Midbrain (tissue), 1 donor: ENCODE measurements around the gene GSK3B.
A peak's percentile ranks its signal among the peaks of the same experiment; 100 is the strongest.
"Not testable (repeated sequence)": the region's sequence is repeated elsewhere in the genome, so short reads cannot be mapped to it uniquely, and the experiment has no call there.

Experiments
- DNase-seq: peaks from one replicate; lab custom pipeline; 2025; lab: John Stamatoyannopoulos, UW

GSK3B gene

DNA sequence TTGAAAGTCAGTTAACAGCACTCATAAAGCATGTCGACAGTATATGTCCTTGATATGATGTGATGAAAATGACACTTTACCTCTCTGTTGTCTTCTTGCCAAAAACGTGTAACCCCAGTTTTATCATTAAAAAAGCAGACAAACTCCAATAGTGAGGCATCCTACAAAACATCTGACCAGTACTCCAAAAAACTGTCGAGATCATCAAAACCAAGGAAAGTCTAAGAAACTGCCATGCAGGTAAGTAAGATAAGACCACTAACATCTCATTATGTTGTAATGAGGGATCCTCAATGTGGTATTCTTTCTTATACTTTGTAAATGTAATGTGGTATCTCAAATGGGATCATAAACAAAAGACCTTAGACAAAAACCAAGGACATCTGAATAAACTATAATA is 160.0 kb downstream of the GSK3B start:
- no peak for DNase-seq

GRCh38 chr3:119933207-119933606 is 161.0 kb downstream of the GSK3B start:
- DNase-seq: no peak

- no peak for DNase-seq
Measured at GRCh38 chr3:119930286-119930685, 164.0 kb downstream of the GSK3B start.

DNA sequence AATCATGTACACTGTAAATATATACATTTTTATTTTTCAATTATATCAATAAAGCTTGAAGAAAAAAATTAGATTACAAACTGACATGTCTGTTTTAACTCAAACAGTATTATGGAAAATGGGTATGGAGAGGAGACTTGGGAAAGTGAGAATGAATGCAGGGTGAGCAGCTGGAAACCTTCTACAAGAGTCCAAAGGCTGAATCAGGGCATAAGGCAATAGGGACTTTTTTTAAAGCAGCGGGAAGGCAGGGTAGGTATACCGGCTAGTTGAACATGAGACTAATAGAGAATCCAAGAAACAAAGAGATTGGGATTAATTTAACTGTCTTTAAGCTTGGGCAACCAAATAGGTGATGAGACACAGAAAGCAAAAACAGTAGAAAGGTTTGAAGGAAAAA is 167.1 kb downstream of the GSK3B start:
- no peak for DNase-seq

- DNase-seq: no peak
Measured at GRCh38 chr3:119924111-119925094, 169.8 kb downstream of the GSK3B start.

GRCh38 chr3:119918992-119919933 is 175.0 kb downstream of the GSK3B start:
- DNase-seq: no peak

DNA sequence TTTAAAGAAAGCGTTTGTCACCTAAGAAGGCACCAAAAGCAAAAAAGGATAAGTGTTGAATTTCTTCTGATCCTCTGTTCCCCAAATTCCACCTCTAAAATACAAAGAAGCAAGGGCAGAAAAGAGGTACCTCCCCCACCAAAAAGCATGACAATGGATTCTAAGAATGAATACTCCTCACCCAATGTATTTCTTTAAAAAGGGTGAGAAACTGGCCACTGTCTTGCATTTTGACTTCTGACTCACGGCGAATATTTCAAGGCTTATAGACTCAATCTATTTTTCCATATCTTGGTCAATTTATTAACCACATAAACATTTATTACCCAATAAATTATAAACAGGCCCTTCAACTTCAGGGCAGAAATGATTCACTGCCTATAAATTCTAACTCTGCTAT is 181.2 kb downstream of the GSK3B start:
- no peak for DNase-seq

DNA sequence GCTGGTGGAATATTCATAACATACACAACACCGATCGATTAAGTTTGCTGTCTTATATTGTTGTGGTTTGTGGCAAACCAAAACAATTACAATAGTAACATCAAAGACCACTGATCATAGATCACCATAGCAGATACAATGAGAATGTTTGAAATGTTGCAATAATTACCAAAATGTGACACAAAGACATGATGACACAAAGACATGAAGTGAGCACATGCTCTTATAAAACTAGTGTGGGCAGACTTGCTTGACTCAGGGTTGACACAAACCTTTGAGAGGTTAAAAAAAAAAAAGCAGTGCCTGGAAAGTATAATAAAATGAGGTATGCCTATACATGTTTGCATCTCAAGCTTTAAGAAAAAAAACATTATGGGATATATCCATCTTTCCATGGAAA is 182.0 kb downstream of the GSK3B start:
- DNase-seq: no peak

DNA sequence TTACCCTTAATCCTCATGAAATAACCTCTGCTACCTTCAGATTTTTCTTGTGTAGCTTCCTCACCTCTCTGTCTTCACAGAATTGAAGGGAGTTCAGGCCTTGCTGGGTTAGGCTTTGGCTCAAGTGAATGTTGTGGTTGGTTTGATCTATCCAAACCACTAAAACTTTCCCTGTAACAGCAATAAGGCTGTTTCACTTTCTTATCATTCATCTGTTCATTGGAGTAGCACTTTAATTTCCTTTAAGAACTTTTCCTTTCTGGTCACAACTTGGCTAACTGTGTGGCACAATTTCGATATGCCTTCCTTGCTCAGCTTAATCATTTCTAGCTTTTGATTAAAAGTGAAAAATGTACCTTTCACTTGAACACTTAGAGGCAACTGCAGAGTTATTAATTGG is 182.5 kb downstream of the GSK3B start:
- no peak for DNase-seq

DNA sequence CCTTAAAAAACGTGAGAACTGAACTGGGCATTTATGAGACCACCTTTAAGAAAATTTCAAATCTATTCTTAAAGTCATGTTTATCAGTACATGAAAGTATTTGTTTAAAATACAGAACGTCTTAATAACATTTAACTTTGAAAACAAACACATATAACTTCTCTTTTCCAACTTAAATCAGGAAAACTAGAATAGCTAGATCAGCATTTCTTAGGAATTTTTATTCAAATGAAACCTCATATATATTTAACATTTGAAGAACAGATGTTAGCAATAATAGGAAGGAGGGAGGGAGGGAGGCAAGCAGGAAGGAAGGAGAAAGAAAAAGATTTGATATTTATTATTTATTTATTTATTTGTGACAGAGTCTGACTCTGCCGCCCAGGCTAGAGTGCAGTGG is 192.2 kb downstream of the GSK3B start:
- DNase-seq: no peak

DNA sequence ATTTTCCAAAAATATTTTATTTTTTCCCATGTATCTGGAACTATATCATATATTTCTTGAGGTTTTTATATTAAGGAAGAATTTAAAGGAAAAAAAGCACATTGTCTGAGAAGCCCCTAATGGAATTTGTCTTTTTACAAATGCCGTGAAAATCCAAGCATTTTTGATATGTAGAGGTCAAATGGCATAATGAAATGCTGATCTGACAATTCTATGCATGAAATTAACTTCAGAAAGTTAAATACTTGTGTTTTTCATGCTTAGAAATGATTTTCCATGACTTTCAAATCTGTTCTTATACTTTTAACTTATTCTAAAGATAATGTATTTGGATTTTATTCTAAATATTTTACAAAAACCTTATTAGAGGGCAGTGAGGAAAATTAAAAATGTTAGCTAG is 193.1 kb downstream of the GSK3B start:
- no peak for DNase-seq

GRCh38 chr3:119899192-119899511 is 195.1 kb downstream of the GSK3B start:
- DNase-seq: no peak

DNA sequence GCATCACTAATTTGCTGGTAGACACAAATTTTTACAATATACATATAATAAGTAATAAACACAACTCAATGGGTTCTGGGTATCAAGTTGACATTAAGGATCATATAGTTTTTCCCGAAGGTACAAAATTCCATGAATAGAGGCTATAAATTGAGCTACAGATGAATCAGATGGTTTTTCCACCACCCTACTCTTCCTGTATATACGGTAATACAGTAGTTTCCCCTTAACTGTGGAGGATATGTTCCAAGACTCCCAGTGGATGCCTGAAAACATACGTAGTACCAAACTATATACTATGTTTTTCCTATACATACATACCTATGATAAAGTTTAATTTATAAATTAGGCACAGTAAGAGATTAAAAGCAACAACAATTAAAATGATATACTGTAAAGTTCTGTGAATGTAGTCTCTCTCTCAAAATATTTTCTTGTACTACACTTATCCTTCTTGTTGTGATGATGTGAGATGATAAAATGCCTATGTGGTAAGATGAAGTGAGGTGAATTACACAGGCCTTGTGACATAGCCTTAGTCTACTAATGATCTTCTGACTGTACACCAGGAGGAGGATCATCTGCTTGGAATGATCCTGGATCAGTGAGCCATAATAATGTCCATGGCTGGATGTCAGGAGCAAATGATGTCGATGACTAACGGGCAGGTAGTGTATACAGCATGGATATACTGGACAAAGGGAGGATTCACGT is 195.6 kb downstream of the GSK3B start:
- DNase-seq: no peak

DNA sequence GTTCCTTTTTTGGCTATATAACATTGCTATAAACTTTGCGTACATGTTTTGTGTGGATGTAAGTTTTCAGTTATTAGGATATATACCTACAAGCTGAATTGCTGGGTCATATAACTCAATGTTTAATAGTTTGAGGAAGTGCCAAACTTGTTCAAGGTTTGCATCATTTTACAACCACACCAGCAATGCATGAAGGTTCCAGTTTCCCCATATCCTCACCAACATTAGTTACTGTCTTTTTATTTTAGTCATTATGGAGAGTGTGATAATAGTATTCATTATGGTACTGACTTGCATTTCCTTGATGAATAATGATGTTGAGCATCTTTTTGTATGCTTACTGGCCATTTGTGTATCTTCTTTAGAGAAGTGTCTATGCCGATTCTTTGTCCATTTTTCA is 200.1 kb downstream of the GSK3B start:
- no peak for DNase-seq

- DNase-seq: no peak
Measured at GRCh38 chr3:119893769-119894168, 200.5 kb downstream of the GSK3B start.

- peak; percentile 83 for DNase-seq
Measured at GRCh38 chr3:119891944-119892721, 202.1 kb downstream of the GSK3B start.

GRCh38 chr3:119888681-119889080 is 205.6 kb downstream of the GSK3B start:
- DNase-seq: not testable (repeated sequence)

GRCh38 chr3:119885746-119886530 is 208.3 kb downstream of the GSK3B start:
- no peak for DNase-seq

DNA sequence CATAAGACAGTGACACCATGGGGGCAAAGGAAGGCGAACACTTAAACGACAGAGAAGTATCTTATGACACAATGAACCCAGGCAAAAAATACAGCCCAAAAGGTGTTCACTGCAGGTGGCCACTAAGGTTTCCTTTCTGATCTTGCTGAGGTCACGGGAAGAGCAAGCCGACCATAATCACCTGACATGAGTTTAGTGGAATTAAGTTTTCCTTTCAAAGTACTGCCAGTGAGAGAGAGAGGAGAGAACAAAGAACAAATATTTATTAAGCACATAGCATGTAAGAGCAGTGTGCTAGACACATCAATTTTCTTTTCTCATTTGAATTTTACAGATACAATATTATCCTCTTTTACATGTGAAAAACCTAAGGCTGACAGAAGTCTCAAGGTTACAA is 210.1 kb downstream of the GSK3B start:
- no peak for DNase-seq

GRCh38 chr3:119883461-119884160 is 210.6 kb downstream of the GSK3B start:
- DNase-seq: no peak
